ENCODE data around the gene DYNC1I1.

The DYNC1I1 gene

DNA sequence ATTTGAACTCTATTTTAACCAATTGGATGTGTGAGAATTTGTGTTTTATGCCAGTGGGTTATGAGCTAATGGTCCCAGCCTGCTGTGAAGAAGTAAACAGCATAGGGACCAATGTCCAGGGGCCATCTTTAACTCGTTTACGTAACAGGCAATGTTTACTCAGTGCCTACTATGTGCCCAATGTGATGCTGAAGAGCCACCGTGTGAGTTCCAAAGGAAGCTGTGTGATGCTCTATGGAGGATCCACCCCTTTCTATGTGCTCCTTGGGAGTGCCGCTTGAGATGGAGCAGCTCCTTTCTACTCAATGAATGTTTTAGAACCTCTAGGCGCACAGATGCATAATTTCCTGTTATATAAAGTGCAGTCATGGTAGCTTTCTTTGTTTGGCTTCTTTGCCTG lies 21.3 kb downstream of the DYNC1I1 start:
- no peak for DNase-seq

DNA sequence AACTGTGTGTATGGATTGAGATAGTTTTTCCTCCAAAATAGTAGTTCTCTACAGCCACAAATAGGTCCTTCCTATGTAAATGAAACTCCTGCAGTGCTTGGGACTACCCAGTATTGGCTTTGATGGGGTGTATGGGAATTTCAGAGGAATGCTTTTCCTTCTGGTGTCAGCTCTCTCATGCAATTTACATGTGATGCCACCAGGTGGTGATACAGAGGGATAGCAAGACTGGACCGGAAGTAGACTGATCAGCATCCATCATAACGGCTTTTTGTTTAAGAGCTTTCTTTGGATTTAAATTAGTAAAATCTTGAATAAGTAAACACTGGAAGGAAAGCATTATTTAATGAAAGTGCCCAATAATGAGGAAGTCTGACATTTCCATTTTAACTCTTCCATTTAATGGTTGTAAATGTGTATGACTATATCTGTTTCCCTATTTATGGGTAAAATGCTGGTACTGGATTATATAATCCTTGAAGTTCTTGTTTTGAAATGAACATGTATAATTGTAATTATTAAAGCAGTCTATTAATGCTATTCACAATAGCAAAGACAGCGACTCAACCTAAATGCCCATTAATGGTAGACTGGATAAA lies 22.7 kb downstream of the DYNC1I1 start:
- peak; percentile 18 for DNase-seq

DNA sequence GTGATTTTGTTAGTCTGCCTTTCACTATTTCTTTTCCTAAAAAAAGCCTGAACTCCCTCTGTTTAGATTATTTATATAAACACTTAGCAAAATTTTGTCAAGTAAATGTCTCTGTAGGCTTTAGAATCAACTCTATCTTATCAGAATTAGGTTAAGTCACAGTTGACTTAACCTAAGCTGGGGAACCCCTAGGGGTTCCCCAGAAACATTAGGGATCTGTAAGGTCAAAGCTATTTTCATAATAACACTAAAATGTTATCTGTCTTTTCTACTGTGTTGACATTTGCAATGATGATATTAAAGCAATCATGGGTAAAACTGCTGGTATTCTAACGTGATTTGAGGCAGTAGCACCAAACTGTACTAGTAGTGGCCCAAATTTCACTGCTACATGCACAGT lies 24.3 kb downstream of the DYNC1I1 start:
- no peak for DNase-seq

DNA sequence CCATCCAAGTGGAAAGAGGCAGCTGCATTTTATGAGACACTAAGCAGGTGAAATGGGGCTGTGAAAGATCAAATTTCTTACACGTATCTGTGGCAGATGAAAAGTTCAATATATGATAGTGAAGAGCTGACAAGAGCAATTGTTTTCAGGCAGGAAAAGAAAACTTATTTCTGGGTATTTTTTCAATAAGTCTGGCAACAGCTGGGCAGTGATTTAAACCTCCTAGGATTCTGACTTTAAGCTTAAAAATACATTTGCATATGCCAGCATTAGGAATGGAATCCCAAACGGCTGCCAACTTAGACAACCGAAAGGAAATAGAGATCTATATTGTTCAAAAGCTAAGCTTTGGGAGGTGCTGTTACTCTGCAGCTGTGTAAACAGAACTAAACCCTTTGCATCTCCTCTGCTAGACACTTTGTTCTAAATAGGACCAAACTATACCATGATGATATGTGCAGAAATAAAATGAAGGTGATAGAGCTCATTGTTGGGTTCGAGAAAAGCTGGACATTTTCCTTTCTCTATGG lies 26.1 kb downstream of the DYNC1I1 start:
- peak; percentile 38 for DNase-seq

DNA sequence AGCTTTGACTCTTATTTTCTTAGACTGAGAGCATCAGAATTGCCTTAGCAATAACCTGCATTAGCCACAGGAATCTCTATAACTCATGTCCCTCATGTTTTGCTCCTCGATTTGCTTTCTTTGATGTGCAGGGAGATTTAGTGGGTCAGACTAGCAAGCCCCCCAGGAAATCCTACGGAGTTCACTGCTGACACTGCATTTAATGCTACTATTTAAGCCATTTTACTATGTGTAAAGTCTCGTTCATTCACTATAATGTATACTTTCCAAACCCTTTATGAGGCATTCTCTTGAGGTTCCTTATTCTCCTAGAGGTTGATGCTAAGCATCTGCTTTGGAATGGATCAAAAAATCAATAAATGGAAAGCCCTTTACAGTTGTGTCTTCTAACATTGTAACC lies 28.4 kb downstream of the DYNC1I1 start:
- no peak for DNase-seq

DNA sequence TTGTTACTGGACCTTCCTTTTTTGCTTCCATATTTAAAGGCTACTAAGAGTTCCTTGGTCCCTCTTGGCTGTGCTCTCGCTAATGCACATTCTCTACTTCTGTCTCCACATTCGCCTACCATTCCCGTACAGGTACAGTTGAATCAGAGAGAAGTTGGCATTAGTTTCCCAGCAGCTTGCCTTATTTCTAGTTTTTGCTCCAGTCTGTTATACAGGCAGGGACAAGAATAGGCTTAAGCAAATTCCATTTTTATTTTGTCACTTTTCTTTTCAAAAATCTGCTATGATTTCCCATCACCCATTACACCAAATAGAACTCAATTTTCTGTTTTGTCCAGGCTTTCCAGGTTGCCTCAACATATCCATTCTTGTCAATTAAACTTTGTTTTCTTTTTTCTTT lies 29.9 kb downstream of the DYNC1I1 start:
- DNase-seq, result no peak

DNA sequence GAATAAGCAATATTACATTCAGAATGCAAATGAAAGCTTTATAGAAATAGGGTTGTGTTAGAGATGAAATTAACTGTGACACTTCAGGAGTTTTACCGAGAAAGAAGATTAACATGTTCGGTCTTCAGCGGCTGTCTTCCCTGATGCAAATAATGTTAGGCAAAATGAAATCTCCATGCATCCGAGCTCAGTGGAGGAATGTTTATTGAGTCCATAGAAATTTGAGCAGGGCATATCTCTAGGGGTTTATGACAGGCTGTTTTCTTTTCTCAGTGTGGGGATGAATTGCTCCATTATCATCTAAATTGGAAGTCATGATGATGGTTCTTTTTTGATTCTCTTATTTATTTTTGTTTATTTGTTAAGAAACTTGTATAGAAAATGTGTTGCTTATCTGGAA lies 31.7 kb downstream of the DYNC1I1 start:
- no peak for DNase-seq

DNA sequence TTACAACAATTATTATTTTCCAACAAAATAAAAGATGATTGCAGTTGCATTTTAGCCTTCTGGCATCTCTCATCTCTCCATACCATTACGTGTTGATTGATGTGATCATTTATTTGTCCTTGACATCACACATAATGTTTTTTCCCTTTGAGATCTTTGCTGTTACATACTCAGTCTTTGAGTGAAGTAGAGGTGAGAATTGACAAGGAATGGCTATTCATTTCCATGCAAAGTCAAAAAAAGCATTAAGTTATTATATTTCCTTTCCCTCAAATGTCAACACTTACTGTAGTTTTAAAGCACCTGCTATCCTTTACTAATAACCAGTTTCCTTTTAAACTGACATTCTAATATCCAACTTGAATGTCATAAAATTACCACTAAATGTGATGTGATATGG lies 33.6 kb downstream of the DYNC1I1 start:
- no peak for DNase-seq

DNA sequence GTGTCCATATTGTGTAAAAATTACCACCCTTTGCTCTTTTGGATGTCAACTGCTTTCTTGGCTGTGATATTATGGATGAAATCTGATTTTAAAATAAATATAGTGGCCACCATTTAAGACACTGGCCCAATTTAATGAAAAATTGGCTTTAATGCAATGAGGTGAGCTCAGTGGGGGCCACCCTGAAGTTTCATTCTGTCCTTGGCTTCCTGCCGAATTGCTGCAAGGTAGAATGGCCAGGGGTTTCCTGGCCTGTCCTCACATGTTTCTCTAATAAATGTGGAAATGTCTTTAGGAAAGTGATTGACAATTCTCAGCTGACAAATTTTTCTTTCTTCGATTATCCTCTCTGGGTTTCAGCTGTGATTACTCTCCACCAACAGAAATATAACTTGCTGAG lies 36.0 kb downstream of the DYNC1I1 start:
- no peak for DNase-seq

DNA sequence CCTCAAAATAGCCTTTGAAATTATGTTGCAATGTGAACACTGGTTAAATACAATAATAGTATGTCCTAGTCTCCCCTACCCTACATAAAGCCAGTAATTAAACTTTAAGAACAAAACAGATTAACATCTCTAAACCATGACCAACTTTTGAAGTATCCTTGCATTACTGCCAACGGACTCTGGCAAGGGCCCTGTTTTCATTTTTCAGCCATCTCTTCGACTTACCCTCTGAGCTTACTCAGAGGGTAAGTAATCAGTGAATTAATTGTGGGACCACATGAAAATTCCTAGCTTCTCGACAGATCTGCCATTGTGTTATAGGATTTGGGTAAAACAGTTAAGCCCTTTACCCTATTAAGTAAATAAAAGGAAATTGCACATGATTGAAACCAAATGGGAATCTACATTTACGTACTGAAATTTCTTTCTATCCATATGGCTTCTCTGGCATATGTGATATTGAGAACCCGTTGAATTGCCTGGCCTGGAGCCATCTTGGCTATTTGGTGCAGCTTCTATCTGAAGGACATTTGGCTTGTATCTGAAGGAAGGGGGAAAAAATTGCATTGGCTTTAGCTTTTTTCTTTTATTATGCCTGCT lies 39.6 kb downstream of the DYNC1I1 start:
- DNase-seq, result no peak

DNA sequence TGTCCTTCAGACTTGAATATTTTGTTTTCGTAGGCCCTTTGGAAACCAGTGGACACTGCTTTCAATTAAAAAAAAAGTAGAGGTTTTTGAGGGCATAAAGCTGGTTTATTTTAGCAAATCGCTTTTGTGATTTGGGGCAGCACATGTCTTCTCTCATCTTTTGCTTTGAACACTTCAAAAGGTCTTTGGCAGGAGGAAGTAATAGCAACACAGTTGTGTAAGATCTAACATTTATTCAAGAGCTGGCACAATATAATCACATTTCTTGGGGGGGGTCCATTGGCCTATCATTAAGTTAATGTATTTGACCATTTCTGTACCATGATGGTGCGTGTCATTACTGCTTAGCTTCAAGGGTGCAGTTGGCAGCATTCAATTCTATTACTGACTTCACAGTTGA lies 42.4 kb downstream of the DYNC1I1 start:
- DNase-seq, result no peak

DNA sequence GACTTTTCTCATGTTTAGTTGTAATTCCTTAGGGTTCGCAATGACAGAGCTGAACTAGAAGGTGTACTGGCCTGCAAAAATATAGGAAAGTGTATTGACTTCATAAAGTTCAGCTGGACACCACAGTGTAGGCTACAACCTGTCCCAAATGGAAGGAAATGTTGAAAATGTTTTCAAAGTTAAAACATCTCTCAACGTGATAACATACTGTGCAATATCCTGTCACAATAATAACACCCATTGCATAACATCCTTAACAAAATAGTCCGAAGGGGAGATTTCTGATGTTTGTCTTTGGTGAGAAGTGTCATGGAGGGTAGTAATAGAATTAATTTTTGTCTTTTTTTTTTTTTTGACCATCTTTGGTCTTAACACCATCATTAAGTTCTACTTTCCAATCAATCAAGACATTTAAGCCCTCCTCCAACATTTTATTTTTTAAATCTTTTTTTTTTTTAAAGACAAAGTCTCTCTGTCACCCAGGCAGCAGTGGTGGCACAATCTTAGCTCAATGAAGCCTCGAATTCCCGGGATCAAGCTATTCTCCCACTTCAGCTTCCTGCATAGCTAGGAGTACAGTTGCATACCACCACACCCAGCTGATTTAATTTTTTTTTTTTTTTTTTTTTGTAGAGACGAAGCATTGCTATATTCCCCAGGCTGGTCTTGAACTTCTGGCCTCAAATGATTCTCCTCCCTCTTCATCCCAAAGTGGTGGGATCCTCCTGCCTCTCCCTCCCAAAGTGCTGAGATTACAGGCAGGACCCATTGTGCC lies 45.7 kb downstream of the DYNC1I1 start:
- DNase-seq, result no peak

DNA sequence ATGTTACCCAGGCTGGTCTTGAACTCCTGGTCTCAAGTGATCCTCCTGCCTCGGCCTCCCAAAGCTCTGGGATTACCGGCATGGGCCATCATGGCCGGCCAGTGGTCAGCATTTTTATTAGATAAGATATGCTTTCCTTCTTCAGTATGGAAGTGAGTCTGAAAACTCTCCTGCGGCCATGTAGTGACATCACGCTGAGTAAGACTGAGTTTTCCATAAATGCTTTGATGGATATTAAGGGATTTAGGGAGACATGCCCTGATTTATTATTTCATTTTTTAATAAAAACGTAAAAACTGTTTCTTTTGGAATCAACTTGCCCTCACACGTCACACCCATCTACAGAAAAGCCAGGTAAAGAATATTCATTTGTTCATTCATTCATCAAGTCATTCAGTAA lies 48.4 kb downstream of the DYNC1I1 start:
- no peak for DNase-seq

DNA sequence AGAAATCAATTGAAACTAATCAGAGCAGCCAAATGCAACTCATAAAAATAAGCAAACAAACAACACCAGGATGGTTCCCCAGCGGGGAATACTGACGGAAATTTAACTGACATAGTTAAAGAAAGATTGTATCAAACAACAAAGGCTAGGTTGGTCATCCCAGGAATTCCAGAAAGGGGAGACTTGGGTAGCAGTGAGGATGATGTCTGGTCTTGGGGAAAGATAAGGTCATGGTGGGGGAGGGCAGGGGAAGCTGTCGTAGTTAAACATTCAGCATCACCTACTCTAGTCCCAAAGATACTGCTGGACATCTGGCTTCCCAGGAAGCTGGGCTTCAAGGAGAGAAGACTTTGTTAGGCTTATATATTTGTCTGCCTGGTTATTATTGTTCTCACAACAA lies 50.4 kb downstream of the DYNC1I1 start:
- no peak for DNase-seq

DNA sequence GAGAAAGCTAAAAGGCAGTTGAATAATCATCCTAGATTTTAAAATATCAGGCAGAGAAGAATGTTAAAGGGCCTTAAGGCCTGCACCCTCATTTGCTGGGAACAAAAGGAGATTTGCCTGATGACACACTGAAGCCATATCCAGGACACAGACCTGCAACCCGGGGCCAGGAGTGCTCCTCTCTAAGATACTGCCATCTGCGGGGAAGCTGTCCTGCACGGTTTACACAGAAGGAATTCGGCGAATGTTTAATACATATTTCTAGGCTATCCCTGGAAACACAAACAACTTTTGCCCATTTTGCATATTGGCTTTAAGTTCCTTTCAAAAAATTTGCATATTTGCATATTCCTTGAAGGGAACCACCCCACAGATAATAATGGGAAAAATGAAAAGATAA lies 52.3 kb downstream of the DYNC1I1 start:
- no peak for DNase-seq

DNA sequence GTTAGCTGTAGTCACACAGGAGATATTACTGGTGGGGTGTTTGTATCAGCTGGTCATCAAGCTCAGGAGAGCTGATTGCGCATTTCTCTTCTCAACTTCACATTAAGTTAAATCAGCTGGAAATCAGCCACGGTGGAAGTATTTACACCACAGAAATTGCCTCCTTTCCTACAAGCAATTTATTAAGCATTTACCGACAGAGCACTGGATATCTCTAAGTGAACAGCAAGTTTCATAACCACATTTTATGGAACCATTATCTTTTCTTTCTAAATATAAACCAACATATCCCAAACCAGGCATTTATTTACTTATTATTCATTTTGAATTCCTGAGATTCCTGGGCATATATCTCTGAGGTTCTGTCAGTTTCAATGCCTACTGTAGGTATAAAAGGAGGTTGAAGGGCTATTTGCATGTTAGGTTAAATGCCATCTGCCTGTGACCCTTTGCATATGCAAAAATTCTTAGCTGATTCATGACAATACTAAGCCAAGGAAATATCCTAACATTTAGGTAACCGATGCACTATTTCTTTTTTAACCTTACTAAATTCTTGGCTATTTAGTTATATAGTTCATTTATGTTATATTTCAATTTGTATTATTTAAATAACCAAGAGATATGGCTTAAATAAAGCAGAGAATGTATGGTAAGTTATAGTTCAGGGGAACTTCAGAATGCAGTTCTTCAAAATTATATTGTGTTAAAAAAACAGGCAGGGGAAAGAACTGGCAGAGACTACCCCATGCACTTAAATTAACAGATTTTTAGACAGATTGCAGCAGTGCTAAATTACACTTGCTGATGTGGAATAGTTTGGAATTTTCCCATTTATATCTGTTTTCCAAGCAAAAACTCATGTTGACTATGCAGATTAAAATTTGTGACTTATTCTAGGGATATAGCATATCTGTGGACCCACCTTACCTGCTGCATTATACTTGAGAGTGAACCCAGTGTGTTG lies 56.8 kb downstream of the DYNC1I1 start:
- DNase-seq, result no peak

DNA sequence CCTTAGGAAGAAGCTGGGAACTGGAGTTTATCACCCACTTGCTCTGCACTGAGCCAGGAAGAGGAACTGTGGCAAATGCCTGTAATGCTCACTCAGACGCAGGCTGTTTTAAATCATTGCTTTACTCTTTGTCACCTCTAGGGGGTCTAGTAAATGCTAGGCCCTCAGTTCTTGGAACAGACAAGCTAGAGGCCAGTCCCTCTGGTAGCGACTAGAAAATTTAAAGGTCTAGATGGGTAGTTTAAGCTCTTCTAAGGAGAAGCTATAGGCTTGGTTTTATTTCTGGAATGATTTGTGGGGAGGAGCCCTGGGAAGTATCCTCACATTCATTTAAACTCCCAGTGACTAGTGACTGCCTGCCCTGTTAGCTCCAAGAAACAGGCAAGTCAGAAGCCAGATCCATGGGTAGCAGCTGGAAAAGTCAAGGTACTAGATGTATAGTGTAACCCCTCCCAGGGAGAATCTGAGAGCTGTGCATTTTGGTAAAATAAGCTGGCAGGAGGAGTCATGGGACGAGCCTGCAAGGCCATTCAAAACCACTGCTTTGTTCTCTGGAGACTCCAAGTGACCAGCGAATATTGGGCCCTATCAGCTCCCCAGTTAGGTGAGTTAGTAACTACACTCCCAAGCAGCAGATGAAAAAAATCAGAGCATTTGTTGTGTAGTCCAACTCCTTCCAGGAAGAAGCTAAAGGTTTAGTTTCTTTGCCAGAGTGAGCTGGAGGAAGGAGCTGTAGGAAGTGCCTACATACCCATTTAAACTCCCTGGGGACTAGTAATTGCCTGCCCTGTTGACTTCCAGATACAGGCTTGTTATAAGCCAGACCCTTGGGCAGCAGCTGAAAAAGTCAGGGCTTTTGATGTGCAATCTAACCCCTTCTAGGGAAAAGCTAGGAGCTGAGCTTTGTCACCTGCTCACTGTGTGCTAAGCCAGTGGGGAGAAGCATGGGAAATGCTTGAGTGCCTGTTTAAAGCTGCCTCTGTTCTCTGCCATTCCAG lies 68.9 kb downstream of the DYNC1I1 start:
- no peak for DNase-seq

DNA sequence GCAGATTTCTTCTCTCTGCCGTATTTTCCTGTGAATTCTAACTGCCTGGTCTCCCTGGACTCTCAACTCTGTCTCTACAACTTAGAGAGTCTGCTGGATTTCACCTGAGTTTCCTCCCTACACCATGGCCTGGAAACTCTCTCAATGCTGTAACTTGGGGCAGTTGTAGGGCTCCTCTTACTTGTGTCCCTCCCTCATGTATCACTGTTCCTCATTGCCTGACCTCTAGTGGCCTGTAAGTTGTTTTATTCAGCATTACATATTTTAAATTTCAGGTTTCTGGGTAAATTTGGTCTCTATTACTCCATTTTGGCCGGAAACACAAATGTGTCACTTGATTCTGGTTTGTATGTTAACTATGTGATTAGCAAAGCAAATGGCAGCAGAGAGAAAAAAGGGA lies 70.9 kb downstream of the DYNC1I1 start:
- DNase-seq, result no peak

DNA sequence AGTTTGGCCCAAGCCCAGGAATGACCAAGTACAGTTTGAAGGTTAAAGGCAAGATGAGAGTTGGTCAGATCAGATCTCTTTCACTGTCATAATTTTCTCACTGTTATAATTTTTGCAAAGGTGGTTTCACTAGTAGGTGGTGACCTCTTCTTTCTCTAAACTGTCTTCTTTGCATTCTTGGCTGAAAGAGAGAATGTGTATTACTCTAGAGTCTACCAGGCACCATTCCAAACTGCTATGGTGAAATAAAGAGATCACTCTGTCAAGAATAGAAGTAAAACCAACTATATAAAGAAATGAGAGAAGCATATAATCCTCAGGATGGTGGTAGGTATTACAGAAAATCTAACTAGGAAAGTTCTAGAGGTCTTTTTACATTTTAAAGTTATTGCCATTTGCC lies 72.7 kb downstream of the DYNC1I1 start:
- DNase-seq, result no peak

DNA sequence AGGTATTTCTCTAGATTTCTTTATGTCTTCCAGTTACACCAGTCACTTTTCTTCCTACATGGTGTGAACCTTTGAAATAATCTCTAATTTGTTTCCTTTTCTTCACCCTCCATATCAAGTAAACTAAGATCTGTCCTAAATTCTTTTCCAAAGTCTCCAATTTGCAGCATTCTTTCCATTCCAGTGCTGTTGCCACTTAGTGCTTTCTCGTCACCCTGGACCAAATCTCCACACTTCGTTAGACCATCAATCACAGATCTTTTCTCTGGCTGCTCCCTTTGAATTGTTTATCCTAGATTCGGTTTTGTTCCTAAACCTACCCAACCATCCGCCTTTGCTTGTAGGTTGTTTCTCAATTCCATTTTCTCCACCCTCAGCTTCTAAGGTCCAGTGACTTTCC lies 74.7 kb downstream of the DYNC1I1 start:
- no peak for DNase-seq

DNA sequence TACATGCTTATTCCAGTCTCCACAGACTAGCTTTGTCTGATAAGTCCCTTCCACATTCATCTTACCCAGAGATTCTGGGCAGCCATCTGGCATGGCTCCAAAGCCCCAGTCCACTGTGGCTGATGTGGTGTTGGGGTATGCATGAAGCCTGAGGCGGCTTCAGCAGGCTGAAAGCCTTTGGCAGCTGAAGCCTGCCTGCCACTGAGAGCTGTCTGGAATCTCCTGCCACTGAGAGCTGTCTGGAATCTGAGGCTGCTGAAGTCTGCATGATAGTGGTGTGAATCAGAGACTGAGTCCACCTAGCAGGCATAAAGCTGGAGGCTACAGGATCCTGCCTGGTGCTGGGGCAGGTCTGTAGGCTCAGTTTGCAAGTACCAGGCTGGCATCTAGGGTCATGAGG lies 87.1 kb downstream of the DYNC1I1 start:
- DNase-seq, result peak; percentile 90

DNA sequence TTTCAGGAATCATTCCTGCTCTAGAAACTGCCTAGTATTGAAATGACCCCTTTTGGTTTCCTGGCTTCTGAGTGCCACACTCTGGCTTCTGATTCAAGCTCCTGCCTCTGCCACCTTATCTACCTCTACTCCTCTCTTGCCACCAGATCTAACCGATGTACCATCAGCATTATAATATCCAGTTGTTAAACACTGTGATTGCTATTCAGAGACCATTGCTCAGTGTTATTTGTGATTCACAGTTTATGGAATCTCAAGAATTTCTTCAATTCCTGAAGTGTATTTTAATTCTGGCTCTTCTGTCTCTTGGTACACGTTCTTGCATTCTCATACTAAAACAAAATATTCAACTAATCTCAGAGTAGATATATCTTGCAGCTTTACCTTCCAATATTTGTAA lies 88.7 kb downstream of the DYNC1I1 start:
- DNase-seq, result peak; percentile 60
